K562 (cell line): ENCODE data around the gene ABCC5. TPM values are rescaled to one million over a fixed set of nuclear protein-coding genes. Genes with fewer than 3 reads are reported as not detected.
A peak's percentile ranks its signal among the peaks of the same experiment; 100 is the strongest.

Experiments used
- COPS2 ChIP-seq: fragments of 450-650 bp; conservative IDR thresholded peaks from 2 replicates; pipeline ENCODE4 v1.6.1; 2016; ENCODE audit warnings: mild to moderate bottlenecking, moderate library complexity
- DIDO1 ChIP-seq: fragments of 450-650 bp; IDR thresholded peaks from 2 replicates; pipeline ENCODE4 v1.6.1; 2016; ENCODE audit warnings: low read depth, missing biosample characterization, missing genetic modification characterization
- KAT8 ChIP-seq: fragments of 450-650 bp; IDR thresholded peaks from 2 replicates; pipeline ENCODE4 v1.6.1; 2016; ENCODE audit warnings: low read depth, mild to moderate bottlenecking
- NR3C1 ChIP-seq: sonication (generic); formaldehyde crosslinking; IDR thresholded peaks from 2 replicates; pipeline ENCODE4 v1.8.1; 2022; ENCODE audit warnings: missing genetic modification reagents
- PHTF2 ChIP-seq: fragments of 250-450 bp; sonication (Bioruptor Pico); IDR thresholded peaks from 2 replicates; pipeline ENCODE4 v1.5.0; 2021; ENCODE audit warnings: mild to moderate bottlenecking
- RB1 ChIP-seq: fragments of 450-650 bp; IDR thresholded peaks from 2 replicates; pipeline ENCODE4 v1.6.1; 2017; ENCODE audit warnings: low read depth, mild to moderate bottlenecking
- polyA plus RNA-seq, 8 experiments: library from polyadenylated mRNA; depleted of rRNA in 4 of 8; stranded (reverse) in 5 of 8; unstranded in 3 of 8; fragments of >200 nt; fragmentation: Nextera tagmentation in 2 of 8; fragmentation: Illumina TruSeq in 1 of 8; extraction: Ambion mirVana in 2 of 8; extraction: Trizol in 1 of 8; gene quantifications; 2 replicates each; pipeline versions ENCODE4 v1.2.1 to v1.2.3, GENCODE V29; 2011 to 2014; ENCODE audit warnings: inconsistent platforms in 1 of 8, missing spikeins in 1 of 8
- total RNA-seq, 7 experiments: library from RNA; depleted of rRNA in 6 of 7; stranded (reverse); fragments of >200 nt in 6 of 7; fragmentation: Illumina TruSeq in 2 of 7; extraction: Trizol in 2 of 7; gene quantifications; 2 replicates each; pipeline versions ENCODE4 v1.2.1 to v1.2.3, GENCODE V29; 2011 to 2021; ENCODE audit warnings: low replicate concordance in 1 of 7
- TF ChIP-seq, protein P1 (sequence below): sonication (generic); formaldehyde crosslinking; IDR thresholded peaks from 2 replicates; pipeline ENCODE4 v1.8.0; 2022; ENCODE audit warnings: mild to moderate bottlenecking, missing genetic modification reagents, borderline replicate concordance
- TF ChIP-seq, protein P2 (sequence below): fragments of 200-600 bp; sonication (generic); IDR thresholded peaks from one replicate; pipeline ENCODE4 v1.6.1; 2012; ENCODE audit warnings: mild to moderate bottlenecking, low read depth, low read length, inconsistent platforms
- TF ChIP-seq, protein P3 (sequence below): fragments of 250-450 bp; sonication (Bioruptor Pico); IDR thresholded peaks from 2 replicates; pipeline ENCODE4 v1.8.0; 2021; ENCODE audit warnings: moderate library complexity, mild to moderate bottlenecking, inconsistent platforms
- TF ChIP-seq, protein P4 (sequence below): fragments of 450-650 bp; formaldehyde crosslinking; conservative IDR thresholded peaks from 2 replicates; pipeline ENCODE4 v1.4.0; 2022; ENCODE audit warnings: mild to moderate bottlenecking, missing genetic modification characterization
- TF ChIP-seq, protein P5 (sequence below): fragments of 200-800 bp; sonication (Bioruptor generic); IDR thresholded peaks from 2 replicates; pipeline ENCODE4 v1.6.1; 2017; ENCODE audit warnings: missing genetic modification characterization, missing compliant biosample characterization

Gene ABCC5
- total and polyA plus RNA-seq, 9 of the 15 experiments (the other 6 are each of a cell fraction or from before 2014, with no cell fraction given), result 22.0 to 53.0 (median 41.9) TPM

DNA sequence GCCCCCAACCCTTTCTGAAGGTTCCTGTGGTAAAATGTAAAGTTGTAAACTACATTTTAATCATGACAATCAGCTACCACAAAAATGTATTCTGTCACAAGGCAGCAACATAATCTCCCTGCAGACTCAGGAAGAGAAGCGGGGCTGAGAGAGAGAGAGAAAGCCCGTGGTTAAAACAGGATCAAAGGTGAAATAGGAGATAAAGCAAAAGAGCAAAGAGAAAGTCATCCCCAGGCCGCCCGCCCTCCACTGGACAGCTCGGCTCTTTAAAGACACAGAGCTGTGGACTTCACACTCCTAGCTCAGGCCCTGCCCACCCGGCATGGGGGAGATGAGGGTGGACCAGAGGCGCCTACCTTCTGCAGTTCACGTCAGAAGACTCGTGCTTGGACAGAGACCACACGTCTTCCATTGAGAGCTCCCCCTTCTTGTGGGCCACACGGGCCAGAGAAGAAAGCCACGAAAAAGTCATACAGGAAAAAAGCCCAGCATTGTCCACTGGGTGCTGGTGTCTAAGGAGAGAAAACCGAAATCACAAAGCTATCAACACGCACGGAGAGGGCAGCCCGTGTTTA, 29.4 kb downstream of the ABCC5 start (continued):
- TF ChIP-seq, protein P1, sequence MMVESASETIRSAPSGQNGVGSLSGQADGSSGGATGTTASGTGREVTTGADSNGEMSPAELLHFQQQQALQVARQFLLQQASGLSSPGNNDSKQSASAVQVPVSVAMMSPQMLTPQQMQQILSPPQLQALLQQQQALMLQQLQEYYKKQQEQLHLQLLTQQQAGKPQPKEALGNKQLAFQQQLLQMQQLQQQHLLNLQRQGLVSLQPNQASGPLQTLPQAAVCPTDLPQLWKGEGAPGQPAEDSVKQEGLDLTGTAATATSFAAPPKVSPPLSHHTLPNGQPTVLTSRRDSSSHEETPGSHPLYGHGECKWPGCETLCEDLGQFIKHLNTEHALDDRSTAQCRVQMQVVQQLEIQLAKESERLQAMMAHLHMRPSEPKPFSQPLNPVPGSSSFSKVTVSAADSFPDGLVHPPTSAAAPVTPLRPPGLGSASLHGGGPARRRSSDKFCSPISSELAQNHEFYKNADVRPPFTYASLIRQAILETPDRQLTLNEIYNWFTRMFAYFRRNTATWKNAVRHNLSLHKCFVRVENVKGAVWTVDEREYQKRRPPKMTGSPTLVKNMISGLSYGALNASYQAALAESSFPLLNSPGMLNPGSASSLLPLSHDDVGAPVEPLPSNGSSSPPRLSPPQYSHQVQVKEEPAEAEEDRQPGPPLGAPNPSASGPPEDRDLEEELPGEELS, result no peak
- TF ChIP-seq, protein P2, sequence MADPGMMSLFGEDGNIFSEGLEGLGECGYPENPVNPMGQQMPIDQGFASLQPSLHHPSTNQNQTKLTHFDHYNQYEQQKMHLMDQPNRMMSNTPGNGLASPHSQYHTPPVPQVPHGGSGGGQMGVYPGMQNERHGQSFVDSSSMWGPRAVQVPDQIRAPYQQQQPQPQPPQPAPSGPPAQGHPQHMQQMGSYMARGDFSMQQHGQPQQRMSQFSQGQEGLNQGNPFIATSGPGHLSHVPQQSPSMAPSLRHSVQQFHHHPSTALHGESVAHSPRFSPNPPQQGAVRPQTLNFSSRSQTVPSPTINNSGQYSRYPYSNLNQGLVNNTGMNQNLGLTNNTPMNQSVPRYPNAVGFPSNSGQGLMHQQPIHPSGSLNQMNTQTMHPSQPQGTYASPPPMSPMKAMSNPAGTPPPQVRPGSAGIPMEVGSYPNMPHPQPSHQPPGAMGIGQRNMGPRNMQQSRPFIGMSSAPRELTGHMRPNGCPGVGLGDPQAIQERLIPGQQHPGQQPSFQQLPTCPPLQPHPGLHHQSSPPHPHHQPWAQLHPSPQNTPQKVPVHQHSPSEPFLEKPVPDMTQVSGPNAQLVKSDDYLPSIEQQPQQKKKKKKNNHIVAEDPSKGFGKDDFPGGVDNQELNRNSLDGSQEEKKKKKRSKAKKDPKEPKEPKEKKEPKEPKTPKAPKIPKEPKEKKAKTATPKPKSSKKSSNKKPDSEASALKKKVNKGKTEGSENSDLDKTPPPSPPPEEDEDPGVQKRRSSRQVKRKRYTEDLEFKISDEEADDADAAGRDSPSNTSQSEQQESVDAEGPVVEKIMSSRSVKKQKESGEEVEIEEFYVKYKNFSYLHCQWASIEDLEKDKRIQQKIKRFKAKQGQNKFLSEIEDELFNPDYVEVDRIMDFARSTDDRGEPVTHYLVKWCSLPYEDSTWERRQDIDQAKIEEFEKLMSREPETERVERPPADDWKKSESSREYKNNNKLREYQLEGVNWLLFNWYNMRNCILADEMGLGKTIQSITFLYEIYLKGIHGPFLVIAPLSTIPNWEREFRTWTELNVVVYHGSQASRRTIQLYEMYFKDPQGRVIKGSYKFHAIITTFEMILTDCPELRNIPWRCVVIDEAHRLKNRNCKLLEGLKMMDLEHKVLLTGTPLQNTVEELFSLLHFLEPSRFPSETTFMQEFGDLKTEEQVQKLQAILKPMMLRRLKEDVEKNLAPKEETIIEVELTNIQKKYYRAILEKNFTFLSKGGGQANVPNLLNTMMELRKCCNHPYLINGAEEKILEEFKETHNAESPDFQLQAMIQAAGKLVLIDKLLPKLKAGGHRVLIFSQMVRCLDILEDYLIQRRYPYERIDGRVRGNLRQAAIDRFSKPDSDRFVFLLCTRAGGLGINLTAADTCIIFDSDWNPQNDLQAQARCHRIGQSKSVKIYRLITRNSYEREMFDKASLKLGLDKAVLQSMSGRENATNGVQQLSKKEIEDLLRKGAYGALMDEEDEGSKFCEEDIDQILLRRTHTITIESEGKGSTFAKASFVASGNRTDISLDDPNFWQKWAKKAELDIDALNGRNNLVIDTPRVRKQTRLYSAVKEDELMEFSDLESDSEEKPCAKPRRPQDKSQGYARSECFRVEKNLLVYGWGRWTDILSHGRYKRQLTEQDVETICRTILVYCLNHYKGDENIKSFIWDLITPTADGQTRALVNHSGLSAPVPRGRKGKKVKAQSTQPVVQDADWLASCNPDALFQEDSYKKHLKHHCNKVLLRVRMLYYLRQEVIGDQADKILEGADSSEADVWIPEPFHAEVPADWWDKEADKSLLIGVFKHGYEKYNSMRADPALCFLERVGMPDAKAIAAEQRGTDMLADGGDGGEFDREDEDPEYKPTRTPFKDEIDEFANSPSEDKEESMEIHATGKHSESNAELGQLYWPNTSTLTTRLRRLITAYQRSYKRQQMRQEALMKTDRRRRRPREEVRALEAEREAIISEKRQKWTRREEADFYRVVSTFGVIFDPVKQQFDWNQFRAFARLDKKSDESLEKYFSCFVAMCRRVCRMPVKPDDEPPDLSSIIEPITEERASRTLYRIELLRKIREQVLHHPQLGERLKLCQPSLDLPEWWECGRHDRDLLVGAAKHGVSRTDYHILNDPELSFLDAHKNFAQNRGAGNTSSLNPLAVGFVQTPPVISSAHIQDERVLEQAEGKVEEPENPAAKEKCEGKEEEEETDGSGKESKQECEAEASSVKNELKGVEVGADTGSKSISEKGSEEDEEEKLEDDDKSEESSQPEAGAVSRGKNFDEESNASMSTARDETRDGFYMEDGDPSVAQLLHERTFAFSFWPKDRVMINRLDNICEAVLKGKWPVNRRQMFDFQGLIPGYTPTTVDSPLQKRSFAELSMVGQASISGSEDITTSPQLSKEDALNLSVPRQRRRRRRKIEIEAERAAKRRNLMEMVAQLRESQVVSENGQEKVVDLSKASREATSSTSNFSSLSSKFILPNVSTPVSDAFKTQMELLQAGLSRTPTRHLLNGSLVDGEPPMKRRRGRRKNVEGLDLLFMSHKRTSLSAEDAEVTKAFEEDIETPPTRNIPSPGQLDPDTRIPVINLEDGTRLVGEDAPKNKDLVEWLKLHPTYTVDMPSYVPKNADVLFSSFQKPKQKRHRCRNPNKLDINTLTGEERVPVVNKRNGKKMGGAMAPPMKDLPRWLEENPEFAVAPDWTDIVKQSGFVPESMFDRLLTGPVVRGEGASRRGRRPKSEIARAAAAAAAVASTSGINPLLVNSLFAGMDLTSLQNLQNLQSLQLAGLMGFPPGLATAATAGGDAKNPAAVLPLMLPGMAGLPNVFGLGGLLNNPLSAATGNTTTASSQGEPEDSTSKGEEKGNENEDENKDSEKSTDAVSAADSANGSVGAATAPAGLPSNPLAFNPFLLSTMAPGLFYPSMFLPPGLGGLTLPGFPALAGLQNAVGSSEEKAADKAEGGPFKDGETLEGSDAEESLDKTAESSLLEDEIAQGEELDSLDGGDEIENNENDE, result no peak
- no peak for TF ChIP-seq KAT8
- TF ChIP-seq RB1, result peak; percentile 27; the same call in 1 of the 2 replicates
- no peak for TF ChIP-seq NR3C1
- TF ChIP-seq PHTF2 (CRISPR knock-in tag), result no peak
- TF ChIP-seq, protein P3, sequence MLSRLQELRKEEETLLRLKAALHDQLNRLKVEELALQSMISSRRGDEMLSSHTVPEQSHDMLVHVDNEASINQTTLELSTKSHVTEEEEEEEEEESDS (CRISPR knock-in tag), result no peak
- TF ChIP-seq, protein P4, sequence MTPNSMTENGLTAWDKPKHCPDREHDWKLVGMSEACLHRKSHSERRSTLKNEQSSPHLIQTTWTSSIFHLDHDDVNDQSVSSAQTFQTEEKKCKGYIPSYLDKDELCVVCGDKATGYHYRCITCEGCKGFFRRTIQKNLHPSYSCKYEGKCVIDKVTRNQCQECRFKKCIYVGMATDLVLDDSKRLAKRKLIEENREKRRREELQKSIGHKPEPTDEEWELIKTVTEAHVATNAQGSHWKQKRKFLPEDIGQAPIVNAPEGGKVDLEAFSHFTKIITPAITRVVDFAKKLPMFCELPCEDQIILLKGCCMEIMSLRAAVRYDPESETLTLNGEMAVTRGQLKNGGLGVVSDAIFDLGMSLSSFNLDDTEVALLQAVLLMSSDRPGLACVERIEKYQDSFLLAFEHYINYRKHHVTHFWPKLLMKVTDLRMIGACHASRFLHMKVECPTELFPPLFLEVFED, result 0 out of 2 replicates have a peak, but pooled peaks have one; percentile 15
- TF ChIP-seq COPS2, result no peak
- TF ChIP-seq, protein P5, sequence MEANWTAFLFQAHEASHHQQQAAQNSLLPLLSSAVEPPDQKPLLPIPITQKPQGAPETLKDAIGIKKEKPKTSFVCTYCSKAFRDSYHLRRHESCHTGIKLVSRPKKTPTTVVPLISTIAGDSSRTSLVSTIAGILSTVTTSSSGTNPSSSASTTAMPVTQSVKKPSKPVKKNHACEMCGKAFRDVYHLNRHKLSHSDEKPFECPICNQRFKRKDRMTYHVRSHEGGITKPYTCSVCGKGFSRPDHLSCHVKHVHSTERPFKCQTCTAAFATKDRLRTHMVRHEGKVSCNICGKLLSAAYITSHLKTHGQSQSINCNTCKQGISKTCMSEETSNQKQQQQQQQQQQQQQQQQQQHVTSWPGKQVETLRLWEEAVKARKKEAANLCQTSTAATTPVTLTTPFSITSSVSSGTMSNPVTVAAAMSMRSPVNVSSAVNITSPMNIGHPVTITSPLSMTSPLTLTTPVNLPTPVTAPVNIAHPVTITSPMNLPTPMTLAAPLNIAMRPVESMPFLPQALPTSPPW (CRISPR knock-in tag), result peak; percentile 73
- no peak for TF ChIP-seq DIDO1 (tag)
